HFF-Myc (cell line): ENCODE results near the gene RAD51B.

Experiments
- DNase-seq: peaks from one replicate; pipeline ENCODE4 v3.0.0-alpha.2; 2011; ENCODE audit warnings: low read depth; ENCODE audit errors: extremely low read depth
- H3K4me3 ChIP-seq: replicated peaks from 2 replicates; pipeline ENCODE4 v1.5.1; 2011; ENCODE audit warnings: low read depth, mild to moderate bottlenecking, control low read depth, low read length
- TF ChIP-seq, protein P1 (sequence below): IDR thresholded peaks from 2 replicates; pipeline ENCODE4 v1.5.1; 2012; ENCODE audit warnings: mild to moderate bottlenecking, low read depth, low read length, control low read depth; ENCODE audit errors: missing control alignments

The RAD51B gene

DNA sequence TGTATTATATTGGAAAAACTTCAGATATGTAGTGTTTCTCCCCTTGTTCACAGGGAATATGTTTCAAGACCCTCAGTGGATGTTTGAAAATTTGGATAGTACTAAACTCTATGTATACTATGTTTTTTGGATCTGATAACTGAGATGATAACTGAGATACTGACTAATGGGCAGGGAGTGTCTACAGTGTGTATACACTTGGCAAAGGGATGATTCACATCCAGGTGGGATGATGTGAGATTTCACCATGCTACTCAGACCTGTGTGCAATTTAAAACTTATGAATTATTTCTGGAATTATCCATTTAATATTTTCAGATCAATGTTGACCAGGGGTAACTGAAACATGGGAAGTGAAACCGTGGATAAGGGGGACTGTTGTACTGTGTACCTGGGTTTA lies 13.8 kb downstream of the RAD51B start:
- H3K4me3 ChIP-seq: no peak overlapping the region
- TF ChIP-seq, protein P1, sequence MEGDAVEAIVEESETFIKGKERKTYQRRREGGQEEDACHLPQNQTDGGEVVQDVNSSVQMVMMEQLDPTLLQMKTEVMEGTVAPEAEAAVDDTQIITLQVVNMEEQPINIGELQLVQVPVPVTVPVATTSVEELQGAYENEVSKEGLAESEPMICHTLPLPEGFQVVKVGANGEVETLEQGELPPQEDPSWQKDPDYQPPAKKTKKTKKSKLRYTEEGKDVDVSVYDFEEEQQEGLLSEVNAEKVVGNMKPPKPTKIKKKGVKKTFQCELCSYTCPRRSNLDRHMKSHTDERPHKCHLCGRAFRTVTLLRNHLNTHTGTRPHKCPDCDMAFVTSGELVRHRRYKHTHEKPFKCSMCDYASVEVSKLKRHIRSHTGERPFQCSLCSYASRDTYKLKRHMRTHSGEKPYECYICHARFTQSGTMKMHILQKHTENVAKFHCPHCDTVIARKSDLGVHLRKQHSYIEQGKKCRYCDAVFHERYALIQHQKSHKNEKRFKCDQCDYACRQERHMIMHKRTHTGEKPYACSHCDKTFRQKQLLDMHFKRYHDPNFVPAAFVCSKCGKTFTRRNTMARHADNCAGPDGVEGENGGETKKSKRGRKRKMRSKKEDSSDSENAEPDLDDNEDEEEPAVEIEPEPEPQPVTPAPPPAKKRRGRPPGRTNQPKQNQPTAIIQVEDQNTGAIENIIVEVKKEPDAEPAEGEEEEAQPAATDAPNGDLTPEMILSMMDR: no peak
- no peak for DNase-seq

DNA sequence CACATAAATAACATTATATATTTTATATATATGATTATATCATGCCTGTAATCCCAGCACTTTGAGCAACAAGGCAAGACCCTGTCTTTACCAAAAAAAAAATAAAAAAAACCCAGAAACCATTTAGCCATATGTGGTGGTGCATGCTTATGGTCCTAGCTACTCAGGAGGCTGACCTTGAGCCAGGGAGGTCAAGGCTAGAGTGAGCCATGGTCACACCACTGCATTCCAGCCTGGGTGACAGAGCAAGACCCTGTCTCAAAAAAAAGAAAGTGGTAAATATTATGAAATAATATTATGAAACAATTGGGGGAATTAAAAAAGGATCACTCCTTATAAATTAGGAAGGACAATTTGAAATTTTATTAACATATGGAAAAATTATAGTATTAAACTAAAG lies 16.0 kb downstream of the RAD51B start:
- H3K4me3 ChIP-seq: no peak overlapping the region
- TF ChIP-seq, protein P1: no peak
- no peak for DNase-seq

DNA sequence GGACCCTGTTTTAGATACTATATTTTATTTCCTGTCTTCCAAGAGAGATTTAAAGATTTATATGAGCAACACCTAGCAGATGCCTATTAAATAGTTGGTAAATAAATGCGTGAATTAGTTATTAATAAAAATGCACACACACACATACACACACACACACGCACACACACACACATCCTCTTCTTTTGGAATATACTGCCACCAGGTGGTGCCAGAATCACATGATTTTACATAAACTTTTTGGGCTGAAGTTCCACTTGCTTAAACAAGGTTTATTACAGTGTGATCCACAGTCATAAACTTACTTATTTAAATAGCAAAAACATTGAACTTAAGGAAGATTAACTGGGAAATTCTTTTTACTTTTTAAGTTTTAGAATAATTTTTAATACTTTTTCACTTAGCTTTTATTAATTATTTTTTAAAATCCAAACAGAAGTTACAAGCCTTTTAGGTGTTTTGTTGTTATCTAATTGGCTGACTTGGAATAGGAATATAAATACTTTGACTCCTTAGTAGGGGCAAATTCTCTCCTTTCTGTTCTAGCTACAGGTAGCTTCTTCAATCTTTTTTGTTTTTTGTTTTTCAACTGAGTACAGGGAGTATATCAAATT lies 17.5 kb downstream of the RAD51B start:
- peak; percentile 67 for DNase-seq

DNA sequence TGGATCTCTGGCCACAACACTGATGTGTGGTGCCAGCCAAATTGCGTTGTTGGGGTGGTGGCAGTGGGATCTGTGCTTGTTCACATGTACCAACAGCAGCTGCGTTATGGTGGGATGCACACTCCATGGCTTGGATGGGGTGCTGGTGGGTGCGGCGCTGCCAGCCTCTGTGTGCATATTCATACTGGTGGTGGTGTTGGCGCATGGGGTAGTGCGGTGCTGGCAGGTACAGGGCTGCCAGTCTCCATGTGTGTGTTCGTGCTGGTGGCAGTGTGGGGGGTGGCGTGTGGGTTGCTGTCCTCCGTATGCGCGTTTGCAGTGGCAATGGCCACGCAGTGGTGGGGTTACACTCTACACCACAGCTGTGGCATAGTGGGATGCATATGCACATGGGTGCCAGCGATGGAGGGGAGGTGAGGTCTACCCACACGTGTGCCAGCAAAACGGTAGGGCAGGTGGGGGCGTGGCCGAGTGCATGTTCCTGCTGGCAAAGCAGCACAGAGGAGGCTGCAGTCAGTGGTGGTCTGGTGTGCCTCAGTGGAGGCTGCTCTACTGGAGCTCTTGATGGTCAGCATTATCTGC lies 26.5 kb downstream of the RAD51B start:
- TF ChIP-seq, protein P1: no peak
- DNase-seq: no peak
- no peak overlapping the region for H3K4me3 ChIP-seq

More for the DNA sequence above, 17.5 kb downstream of the RAD51B start:
- TF ChIP-seq, protein P1: peak; percentile 53
- no peak overlapping the region for H3K4me3 ChIP-seq

DNA sequence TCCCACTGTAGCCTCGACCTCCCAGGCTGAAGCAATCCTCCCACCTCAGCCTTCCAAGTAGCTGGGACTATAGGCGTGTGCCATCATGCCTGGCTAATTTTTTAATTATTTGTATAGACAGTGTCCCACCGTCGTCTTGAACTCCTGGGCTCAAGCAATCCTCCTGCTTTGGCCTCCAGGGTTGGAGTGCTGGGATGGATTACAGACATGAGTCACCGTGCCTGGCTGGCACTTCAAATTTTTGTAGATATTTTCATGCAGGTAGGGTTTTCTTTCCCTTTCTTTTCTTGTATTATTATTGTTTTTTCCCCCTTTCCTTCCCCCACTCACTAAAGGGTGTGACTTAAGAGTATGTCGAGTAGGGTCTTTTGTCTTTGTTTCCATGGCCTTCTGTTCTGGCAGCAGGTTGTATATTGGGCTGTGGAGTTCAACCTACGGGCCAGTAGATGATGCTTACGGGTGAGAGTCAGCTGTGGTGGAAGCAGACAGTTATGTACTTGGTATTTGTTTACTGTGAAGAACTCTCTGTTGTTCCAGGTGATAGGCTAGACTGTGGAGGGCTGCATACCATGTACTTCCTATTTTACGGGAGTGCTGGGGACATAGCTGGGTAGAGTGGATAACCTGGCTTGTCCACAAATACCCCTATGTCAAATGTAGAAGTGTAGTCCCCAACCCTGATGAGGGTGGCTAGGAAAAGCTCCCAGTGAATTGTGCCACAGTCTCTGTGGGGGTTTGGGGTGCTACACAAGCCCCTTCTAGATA lies 30.7 kb downstream of the RAD51B start:
- no peak for DNase-seq
- no peak overlapping the region for H3K4me3 ChIP-seq
- TF ChIP-seq, protein P1: no peak

DNA sequence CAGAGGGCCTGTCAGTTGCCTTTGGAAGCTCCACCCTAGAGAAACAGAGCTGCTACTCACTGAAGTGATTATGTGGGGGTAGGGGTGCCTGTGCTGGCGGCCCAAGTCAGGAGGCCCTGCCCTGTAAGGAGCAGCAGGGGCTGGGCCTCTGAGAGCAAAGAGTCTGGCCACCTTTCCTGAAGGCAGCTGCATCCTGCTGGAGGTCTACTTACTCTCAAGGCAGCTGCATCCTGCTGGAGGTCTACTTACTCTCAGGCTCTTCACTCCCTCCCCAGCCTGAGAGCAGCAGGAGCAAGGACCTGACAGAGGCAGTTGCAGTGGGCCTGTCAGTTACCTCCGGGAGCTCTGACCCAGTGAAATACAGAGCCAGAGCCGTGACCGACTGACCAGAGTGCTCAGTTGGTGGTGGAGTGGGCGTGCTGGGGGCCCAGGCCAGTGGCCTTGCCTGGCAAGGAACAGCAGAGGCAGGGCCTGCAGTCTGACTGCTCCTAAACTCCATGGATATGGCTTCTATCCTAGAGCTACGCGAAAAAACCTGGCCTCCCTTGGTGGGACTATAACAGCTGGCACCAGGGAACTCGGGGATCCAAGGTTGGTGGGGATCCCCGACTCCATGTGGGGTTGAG lies 32.3 kb downstream of the RAD51B start:
- DNase-seq: no peak
- no peak overlapping the region for H3K4me3 ChIP-seq
- TF ChIP-seq, protein P1: no peak
